ENCODE data around the gene PTPRN2. TPM values are rescaled to one million over a fixed set of nuclear protein-coding genes. Genes with fewer than 3 reads are reported as not detected.

The PTPRN2 gene
- total RNA-seq, 1 experiment from 2014 or later: 1.1 TPM

GRCh38 chr7:157628456-157628855 is 959.2 kb downstream of the PTPRN2 start:
- BruUV-seq (replicated peaks): no TSS peak
- ChIA-PET CTCF (no interaction called here), POLR2A (no interaction called here)
- no peaks in the 10 kb centered on the region for H3K36me3 ChIP-seq (ENCODE audit: control insufficient read depth, insufficient read depth, low read length)
- DNase-seq (ENCODE audit: low read depth, low spot score) (no peak), ATAC-seq (no peak)
- intact Hi-C loops (cut with micrococcal nuclease; ENCODE audit: unreplicated experiment) (no loop called here), in situ Hi-C loops (cut with HindIII; ENCODE audit: low pct_unique_long_range_greater_than_20kb, low sequenced_read_pairs) (no loop called here)
- no peak overlapping the region for H3K27ac ChIP-seq (ENCODE audit: low read length)
- no peaks in the 10 kb centered on the region for H3K9me3 ChIP-seq (ENCODE audit: control insufficient read depth, insufficient read depth, low read depth, low read length)
- H3K4me3 ChIP-seq (ENCODE audit: low read depth in 2 of 2, low read length in 2 of 2): no peak overlapping the region
- H3K4me1 ChIP-seq (ENCODE audit: control insufficient read depth, insufficient read depth, low read length): no peaks in the 10 kb centered on the region
- no peaks in the 10 kb centered on the region for H3K27me3 ChIP-seq (ENCODE audit: control insufficient read depth, insufficient read depth, low read length)
- TF ChIP-seq TCF7L2 (IDR thresholded peaks at IDR 0.05; ENCODE audit: low read depth, low read length): no peak
- TF ChIP-seq CTCF (IDR thresholded peaks at IDR 0.05): no peak
- no peak for TF ChIP-seq POLR2AphosphoS5 (IDR thresholded peaks at IDR 0.05; ENCODE audit: low read depth, low read length)
- no peak for TF ChIP-seq REST (IDR thresholded peaks at IDR 0.05; ENCODE audit: insufficient read depth in 1 of 2, low read depth in 2 of 2, low read length in 1 of 2)
- no peak for TF ChIP-seq SIN3A (IDR thresholded peaks at IDR 0.05; ENCODE audit: borderline replicate concordance, insufficient read depth, low read depth, low read length)

- in situ Hi-C loops (cut with HindIII; ENCODE audit: low pct_unique_long_range_greater_than_20kb, low sequenced_read_pairs) (no loop called here), intact Hi-C loops (cut with micrococcal nuclease; ENCODE audit: unreplicated experiment) (no loop called here)
- TF ChIP-seq POLR2AphosphoS5 (IDR thresholded peaks at IDR 0.05; ENCODE audit: low read depth, low read length) (no peak), REST (IDR thresholded peaks at IDR 0.05; ENCODE audit: insufficient read depth in 1 of 2, low read depth in 2 of 2, low read length in 1 of 2) (no peak), SIN3A (IDR thresholded peaks at IDR 0.05; ENCODE audit: borderline replicate concordance, insufficient read depth, low read depth, low read length) (no peak), TCF7L2 (IDR thresholded peaks at IDR 0.05; ENCODE audit: low read depth, low read length) (no peak), CTCF (IDR thresholded peaks at IDR 0.05) (no peak)
- H3K27me3 ChIP-seq (ENCODE audit: control insufficient read depth, insufficient read depth, low read length): no peaks in the 10 kb centered on the region
- H3K36me3 ChIP-seq (ENCODE audit: control insufficient read depth, insufficient read depth, low read length): no peaks in the 10 kb centered on the region
- BruUV-seq (replicated peaks): no TSS peak
- no peak overlapping the region for H3K27ac ChIP-seq (ENCODE audit: low read length)
- no peaks in the 10 kb centered on the region for H3K4me1 ChIP-seq (ENCODE audit: control insufficient read depth, insufficient read depth, low read length)
- ATAC-seq (no peak), DNase-seq (ENCODE audit: low read depth, low spot score) (no peak)
- no peaks in the 10 kb centered on the region for H3K9me3 ChIP-seq (ENCODE audit: control insufficient read depth, insufficient read depth, low read depth, low read length)
- POLR2A ChIA-PET: no interaction called here
- H3K4me3 ChIP-seq (ENCODE audit: low read depth in 2 of 2, low read length in 2 of 2): no peak overlapping the region
- CTCF ChIA-PET: no interaction called here
These were observed 960.0 kb downstream of the PTPRN2 start for GRCh38 chr7:157627646-157628045.
